ENCODE results near the gene CAT.

CAT gene

GRCh38 chr11:34501500-34501899 is 62.8 kb downstream of the CAT start:
- DNase-seq: no peak

GRCh38 chr11:34501949-34502348 is 63.2 kb downstream of the CAT start:
- no peak for DNase-seq

GRCh38 chr11:34502949-34503348 is 64.2 kb downstream of the CAT start:
- no peak for DNase-seq

DNA sequence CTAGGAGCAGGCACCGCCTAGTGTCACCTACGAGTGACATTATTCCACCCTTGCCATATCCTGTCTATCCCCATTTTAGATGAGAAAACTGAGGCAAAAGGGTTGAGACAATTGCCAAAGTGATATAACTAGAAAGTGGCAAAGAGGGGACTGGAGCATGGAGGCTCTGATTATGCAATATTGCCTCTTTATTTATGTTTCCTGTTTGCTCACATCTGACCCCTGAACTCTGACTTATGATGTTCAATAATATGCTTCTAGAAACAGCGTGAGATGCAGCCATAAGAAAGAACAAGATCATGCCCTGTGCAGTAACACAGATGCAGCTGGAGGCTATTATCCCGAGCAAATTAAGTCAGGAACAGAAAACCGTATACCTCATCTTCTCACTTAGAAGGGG is 67.1 kb downstream of the CAT start:
- DNase-seq: no peak

DNA sequence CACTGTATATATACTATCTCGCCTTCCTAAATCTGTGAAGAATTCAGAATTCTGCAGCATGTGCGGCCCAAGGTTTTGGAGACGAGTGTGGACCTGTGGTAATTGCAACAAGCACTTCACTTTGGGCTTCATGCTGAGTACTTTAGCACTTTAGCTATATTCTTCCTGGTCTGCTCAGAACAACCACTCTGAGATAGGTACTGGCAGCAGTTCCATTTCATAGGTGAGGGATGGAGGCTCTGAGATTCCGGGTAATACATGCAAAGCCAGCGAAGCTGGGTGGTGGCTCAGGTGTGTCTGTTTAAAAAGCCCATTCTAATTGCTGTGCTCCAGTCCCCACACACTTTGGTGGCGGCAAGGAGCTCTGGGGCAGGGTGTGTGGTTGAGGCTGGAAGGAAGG is 68.4 kb downstream of the CAT start:
- no peak for DNase-seq

DNA sequence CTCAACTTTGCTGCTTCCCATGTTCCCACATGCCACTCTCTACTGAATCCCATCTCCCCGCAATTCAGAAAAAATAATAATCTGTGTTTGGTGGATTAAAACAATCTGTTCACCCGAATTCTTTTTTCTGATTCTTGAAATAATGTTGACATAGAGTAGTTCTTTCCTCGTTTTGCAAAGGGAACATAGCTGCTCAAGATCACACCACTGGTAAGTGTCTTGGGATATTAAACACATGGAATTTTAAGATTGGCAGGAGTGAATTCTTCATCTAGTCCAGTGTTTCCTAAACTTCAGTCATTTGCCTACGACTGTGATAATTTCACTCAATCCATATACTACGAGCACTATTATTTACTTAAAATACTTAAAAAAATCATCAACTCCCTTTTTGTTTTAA is 68.9 kb downstream of the CAT start:
- DNase-seq: no peak

- DNase-seq: no peak
These were observed 69.8 kb downstream of the CAT start for GRCh38 chr11:34508524-34508923.

DNA sequence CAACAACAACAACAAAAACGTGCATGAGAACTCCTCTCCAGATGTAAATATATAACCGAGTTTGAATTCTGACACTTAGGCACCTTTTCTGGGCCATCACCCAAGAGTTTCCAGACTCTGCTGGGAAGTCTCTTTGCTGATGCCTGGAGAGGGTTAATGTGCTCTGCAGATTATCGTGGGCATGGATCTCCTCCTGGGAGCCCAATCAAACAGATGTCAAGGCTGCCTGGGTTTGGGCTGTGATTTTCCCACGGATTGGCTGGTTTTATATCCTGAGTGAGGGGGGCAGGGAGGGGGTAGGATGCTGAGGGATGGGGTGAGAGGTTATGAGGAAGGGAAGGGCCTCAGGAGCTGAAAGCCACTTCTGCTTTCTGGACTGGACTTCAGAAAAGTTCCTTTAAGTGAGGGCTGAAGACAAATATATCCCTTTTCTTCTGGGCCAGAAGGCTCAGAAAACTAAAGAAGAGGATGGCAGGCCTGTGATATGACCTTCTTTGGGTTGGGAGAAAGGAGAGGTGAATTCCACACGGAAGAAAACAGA is 70.7 kb downstream of the CAT start:
- DNase-seq: no peak

GRCh38 chr11:34510218-34510617 is 71.5 kb downstream of the CAT start:
- no peak for DNase-seq

- DNase-seq: no peak
These were observed 71.9 kb downstream of the CAT start for GRCh38 chr11:34510673-34511072.

DNA sequence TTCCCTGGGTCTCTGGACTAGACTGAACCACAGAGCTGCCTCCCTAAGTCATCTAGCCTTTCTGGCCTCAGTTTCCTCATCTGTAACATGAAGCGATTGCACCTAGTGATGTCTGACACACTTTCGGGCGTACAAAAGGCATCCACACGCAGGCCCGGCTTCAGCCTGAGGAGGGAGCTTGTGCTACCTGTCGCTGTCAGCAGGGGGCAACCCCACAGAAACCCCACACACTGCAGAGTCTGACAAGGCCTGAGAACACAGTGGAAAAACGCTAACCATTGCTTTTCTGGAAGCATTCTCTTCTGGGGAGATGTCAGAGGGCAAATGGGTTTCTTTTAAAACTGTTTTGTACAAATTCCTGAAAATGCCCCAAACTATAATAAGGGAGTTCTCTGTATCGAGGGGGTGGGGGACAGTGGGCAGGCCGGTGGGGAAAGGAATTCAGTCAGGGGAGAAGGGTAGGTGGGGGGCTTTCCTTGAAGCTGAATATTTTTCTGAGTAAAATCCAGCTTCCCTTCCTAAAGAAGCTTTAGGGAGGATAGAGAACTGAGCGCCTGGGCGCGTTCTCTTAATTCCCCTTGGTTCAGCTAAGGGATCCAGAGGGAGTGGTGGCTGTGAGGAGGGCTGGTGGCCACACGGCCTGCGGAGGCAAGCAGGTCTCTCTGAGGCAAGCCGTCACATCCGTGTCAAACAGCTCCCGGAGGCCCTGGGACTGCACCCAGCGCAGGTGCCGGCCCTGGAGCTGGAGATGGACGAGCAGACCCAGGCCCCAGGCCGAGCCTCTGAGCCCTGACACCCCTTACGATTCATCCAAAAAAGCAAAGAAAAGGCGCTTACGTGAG is 74.3 kb downstream of the CAT start:
- peak; percentile 72 to 76 for DNase-seq

GRCh38 chr11:34513682-34514449 is 75.1 kb downstream of the CAT start, which contains the start of gene ELF5:
Gene ELF5, minus strand, starts transcription at chr11:34513794. Its CDS starts 8,045 bp downstream, at chr11:34505749.
- DNase-seq: no peak

DNA sequence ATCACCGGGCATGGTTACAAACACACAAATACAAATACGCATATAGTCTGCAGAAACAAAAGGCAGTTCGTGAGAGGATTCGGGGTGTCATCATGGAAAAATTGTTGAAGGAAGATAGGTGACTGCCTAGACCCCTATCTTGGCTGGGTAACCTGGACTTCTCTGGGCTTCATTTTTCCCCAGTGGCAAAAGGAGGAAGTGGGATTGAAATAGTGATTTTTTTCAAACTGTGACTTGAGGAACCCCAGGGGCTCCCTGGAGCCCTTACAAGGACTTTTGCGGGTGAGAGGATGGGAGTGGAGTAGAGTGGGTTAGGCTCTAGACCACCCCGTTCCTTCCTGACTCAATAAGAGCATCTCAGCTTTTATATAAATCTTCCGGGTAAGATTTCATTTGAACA is 75.9 kb downstream of the CAT start:
- no peak for DNase-seq

DNA sequence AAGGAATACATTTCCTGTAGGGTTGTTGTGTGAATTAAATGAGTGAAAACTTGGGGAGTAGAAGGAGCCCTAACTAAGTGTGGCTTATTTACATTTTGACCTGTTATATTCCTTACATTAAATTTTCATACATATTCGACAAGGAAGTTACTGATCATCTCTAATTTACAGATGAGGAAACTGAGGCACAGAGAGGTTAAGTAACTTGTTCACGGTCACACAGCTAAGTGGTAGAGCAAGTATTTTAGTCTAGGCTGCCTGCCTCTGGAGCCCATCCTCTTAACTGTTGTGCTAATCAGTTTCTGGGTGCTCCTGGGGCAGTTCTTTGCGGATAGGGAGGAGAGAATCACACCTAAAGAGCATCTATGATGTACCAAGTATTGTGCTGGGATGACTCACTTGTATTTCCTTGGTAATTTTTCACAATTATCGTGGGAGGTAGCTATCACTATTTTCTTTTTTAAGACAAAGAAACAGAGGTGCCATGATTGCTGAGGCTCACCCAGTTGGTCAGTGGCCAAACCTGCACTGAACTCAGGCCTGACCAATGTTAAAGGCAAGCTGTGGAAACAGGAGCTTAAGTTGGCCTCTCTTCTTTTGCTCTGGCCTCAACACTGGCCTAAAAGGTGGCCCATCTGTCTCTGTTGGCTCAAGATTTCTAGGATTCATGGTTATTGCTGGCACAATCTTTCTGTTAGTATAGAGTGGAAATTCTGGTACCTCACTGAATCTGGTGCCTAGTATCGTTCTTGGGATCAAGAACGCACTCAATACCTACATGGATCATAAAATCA is 77.7 kb downstream of the CAT start:
- DNase-seq: no peak

DNA sequence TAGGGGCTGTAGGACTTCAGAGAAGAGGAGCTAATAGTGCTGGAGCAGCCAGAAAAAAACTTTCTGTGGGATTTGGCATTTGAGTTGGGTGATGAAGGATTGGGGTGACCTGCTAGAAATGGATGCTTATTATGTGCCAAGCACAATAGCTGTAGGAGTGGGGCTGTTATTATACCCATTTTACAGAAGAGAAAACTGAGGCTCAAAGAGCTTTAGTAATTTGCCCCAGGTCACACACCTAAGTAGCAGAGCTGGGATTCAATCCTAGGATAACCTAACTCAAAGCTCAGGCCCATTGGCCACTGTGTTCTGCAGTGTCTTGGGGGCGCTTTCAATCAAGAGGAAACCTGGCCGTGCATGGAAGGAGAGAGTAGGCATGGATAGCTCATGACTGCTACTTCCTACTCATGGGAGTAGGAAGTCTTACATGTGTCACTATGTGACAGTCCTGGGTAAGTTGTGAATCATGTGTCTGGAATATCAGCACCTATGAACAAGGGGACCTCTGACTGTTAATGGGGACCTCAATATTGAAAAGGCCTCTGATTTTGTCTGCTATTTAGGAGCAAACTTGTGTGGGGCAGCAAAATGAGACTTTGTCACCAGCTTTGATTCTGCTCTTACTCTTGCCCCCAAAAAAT is 81.0 kb downstream of the CAT start:
- no peak for DNase-seq

- no peak for DNase-seq
These were observed 82.5 kb downstream of the CAT start for GRCh38 chr11:34521265-34521664.

Measured in activated T-cell treated with anti-CD3 and anti-CD28 coated beads, Interleukin-2, amount 50 U/mL, for 48 hours (primary cell).